Body of pancreas (tissue), 4 donors: Measurements from ENCODE around the gene GOLGA3. TPM values are rescaled to one million over a fixed set of nuclear protein-coding genes. Genes with fewer than 3 reads are reported as not detected.

Source experiments
- ATAC-seq: fragments of 150-250 bp; one replicate; pipeline ENCODE4 v1.9.1; 2016
- DNase-seq, 4 donors: peaks; one replicate each; pipeline ENCODE4 v3.0.0-alpha.2; 2019
- H3K27ac ChIP-seq, 4 donors: fragments of 200-600 bp; sonication (generic); 1 replicate in 3 of 4; 2 replicates in 1 of 4; pipeline versions ENCODE4 v1.5.1 to v1.6.1; 2016 to 2019; ENCODE audit warnings: mild to moderate bottlenecking in 1 of 4, mixed read lengths in 1 of 4, moderate library complexity in 1 of 4
- H3K27me3 ChIP-seq, 2 donors: fragments of 200-600 bp; sonication (generic); one replicate each; pipeline ENCODE4 v1.6.0; 2016; ENCODE audit warnings: mild to moderate bottlenecking in 1 of 2
- H3K36me3 ChIP-seq, 2 donors: fragments of 200-600 bp; sonication (generic); replicated peaks in 1 of 2; 2 replicates each; pipeline ENCODE4 v1.5.1; 2016; ENCODE audit warnings: low read depth in 2 of 2; ENCODE audit not compliant: insufficient read depth in 1 of 2
- H3K4me1 ChIP-seq: fragments of 200-600 bp; sonication (generic); one replicate; pipeline ENCODE4 v1.6.0; 2016
- H3K4me3 ChIP-seq, 2 donors: fragments of 200-600 bp; sonication (generic); 1 replicate in 1 of 2; 2 replicates in 1 of 2; pipeline ENCODE4 v1.5.1; 2016 to 2019
- H3K9me3 ChIP-seq, 3 donors: fragments of 200-600 bp; sonication (generic); 1 replicate in 2 of 3; 2 replicates in 1 of 3; pipeline ENCODE4 v1.5.1; 2016
- CTCF ChIP-seq, 7 experiments: fragments of 450-650 bp in 4 of 7; fragments of 200-600 bp in 3 of 7; sonication (generic) in 3 of 7; IDR thresholded peaks; one replicate each; pipeline ENCODE4 v1.5.1; 2016 to 2019; ENCODE audit warnings: antibody characterized with exemption in 7 of 7
- POLR2A ChIP-seq, 3 donors: fragments of 450-650 bp; IDR thresholded peaks; one replicate each; pipeline ENCODE4 v1.6.1; 2016; ENCODE audit warnings: antibody characterized with exemption in 3 of 3, mild to moderate bottlenecking in 2 of 3
- WGBS, 2 donors: methylation state at CpG; one replicate each; pipeline ENCODE4 v1.1.5; 2017; 5-methylcytosine and 5-hydroxymethylcytosine counted together
- intact Hi-C: fragments of 100-400 bp; cut with DNase I; formaldehyde crosslinking; loops from one replicate; pipeline ENCODE4 v1.15.1; 2023
- total RNA-seq, 2 donors: library from RNA; depleted of rRNA; stranded (reverse); fragments of >200 nt; gene quantifications; one replicate each; pipeline ENCODE4 v1.1.0, GENCODE V29; 2016

The GOLGA3 gene
- total RNA-seq, 2 donors from 2014 or later, result 57.3 to 98.6 TPM

GRCh38 chr12:132783917-132784531 lies 44.6 kb downstream of the GOLGA3 start:
- H3K4me1 ChIP-seq, result no peaks in the 10 kb centered on the region
- ATAC-seq, result no peak
- intact Hi-C loops, result no loop called here
- WGBS, 2 donors, result 88 to 92% methylated on average over 22 of the region's 22 CpGs
- H3K27me3 ChIP-seq, result no peaks in the 10 kb centered on the region
- no peak overlapping the region for H3K27ac ChIP-seq
- no peak for TF ChIP-seq POLR2A (IDR thresholded peaks at IDR 0.05)
- TF ChIP-seq CTCF (IDR thresholded peaks at IDR 0.05), result no peak
- peak in 1 of 4 donors; percentile 45 for DNase-seq
- no peaks in the 10 kb centered on the region for H3K9me3 ChIP-seq
- no peak overlapping the region for H3K4me3 ChIP-seq
- peaks cover 16 to 51% of the 10 kb centered on the region in 2 donors for H3K36me3 ChIP-seq

GRCh38 chr12:132781938-132782337 lies 46.7 kb downstream of the GOLGA3 start:
- intact Hi-C loops, result no loop called here
- TF ChIP-seq POLR2A (IDR thresholded peaks at IDR 0.05) (no peak), CTCF (IDR thresholded peaks at IDR 0.05) (no peak)
- ATAC-seq (no peak), DNase-seq (no peak)
- Histone ChIP-seq H3K4me1 (no peaks in the 10 kb centered on the region), H3K9me3 (no peaks in the 10 kb centered on the region), H3K36me3 (peaks cover 22 to 43% of the 10 kb centered on the region in 2 donors), H3K4me3 (no peak overlapping the region), H3K27ac (no peak overlapping the region), H3K27me3 (no peaks in the 10 kb centered on the region)
- WGBS, 2 donors, result 94 to 100% methylated on average over 5 to 12 of the region's 12 CpGs

GRCh38 chr12:132779781-132780353 lies 48.8 kb downstream of the GOLGA3 start:
- Histone ChIP-seq H3K4me3 (no peak overlapping the region), H3K9me3 (no peaks in the 10 kb centered on the region), H3K27ac (no peak overlapping the region), H3K27me3 (no peaks in the 10 kb centered on the region), H3K36me3 (peaks cover 13 to 34% of the 10 kb centered on the region in 2 donors), H3K4me1 (no peaks in the 10 kb centered on the region)
- intact Hi-C loops, result no loop called here
- DNase-seq (no peak), ATAC-seq (no peak)
- TF ChIP-seq CTCF (IDR thresholded peaks at IDR 0.05) (no peak), POLR2A (IDR thresholded peaks at IDR 0.05) (no peak)
- 94 to 97% methylated on average over 22 to 23 of the region's 30 CpGs for WGBS, 2 donors

GRCh38 chr12:132777614-132778013 lies 51.1 kb downstream of the GOLGA3 start:
- Histone ChIP-seq H3K27me3 (no peaks in the 10 kb centered on the region), H3K27ac (no peak overlapping the region), H3K9me3 (no peaks in the 10 kb centered on the region), H3K36me3 (peaks cover 25 to 40% of the 10 kb centered on the region in 2 donors), H3K4me3 (no peak overlapping the region), H3K4me1 (no peaks in the 10 kb centered on the region)
- DNase-seq, result no peak
- intact Hi-C loops, result no loop called here
- TF ChIP-seq CTCF (IDR thresholded peaks at IDR 0.05) (no peak), POLR2A (IDR thresholded peaks at IDR 0.05) (no peak)
- 73 to 91% methylated on average over 9 to 20 of the region's 20 CpGs for WGBS, 2 donors
- no peak for ATAC-seq
